ENCODE results near the gene COL6A3. TPM values are rescaled to one million over a fixed set of nuclear protein-coding genes. Genes with fewer than 3 reads are reported as not detected.

COL6A3 gene
- total and polyA plus RNA-seq, 9 of the 15 experiments (the other 6 are each of a cell fraction or from before 2014, with no cell fraction given), result 0.07 to 4.1 (median 1.5) TPM

DNA sequence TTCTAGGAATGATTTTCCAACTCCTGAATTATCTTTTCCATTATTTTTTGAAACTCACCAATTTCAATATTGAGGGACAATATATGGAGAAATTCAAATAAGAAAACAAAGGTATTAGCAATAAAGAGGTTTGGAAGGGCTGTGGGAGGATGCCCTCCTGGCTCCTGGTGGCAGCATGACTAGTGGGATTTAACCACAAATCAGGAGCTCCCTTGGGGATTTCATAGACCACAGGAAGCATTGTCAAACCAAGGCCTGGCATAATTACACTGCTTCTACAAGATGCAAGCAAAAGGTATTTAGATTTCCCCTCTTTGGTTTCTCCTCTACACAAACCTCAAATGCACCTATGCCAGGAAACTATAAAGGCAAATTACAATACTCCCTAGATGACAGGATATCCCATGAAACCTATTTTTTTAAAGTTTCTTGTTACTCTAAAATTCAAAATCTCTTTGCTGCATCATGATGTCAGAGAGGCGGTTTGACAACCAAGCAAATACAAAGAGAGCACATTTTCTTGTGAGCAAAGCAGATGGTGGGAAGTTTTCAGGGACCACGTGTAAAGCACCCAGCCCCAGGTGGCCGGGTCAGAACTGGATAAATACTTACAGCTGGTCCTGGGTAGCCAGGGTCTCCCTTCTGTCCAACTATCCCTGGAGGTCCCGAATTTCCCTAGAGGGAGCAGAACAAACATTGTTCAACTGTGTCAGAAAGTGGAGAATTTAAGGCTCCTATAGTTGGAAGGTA, 67.9 kb downstream of the COL6A3 start:
- ChIA-PET CTCF (ENCODE audit: low intra/inter-chr PET ratio) (no interaction called here), POLR2A (no interaction called here)
- no peak overlapping the region for H3K4me3 ChIP-seq
- TF ChIP-seq, protein P1, sequence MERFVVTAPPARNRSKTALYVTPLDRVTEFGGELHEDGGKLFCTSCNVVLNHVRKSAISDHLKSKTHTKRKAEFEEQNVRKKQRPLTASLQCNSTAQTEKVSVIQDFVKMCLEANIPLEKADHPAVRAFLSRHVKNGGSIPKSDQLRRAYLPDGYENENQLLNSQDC (CRISPR knock-in tag; IDR thresholded peaks at IDR 0.05), result no peak
- TF ChIP-seq RUNX1 (IDR thresholded peaks at IDR 0.05; ENCODE audit: low read depth) (no peak), IFI16 (CRISPR knock-in tag; IDR thresholded peaks at IDR 0.05) (no peak), XRCC3 (IDR thresholded peaks at IDR 0.05) (no peak), ZNF41 (CRISPR knock-in tag; conservative IDR thresholded peaks at IDR 0.05) (no peak), SAFB (IDR thresholded peaks at IDR 0.05; ENCODE audit: borderline replicate concordance, low read depth, low read length) (no peak), MCM2 (IDR thresholded peaks at IDR 0.05; ENCODE audit: low read depth) (no peak), ZNF347 (CRISPR knock-in tag; IDR thresholded peaks at IDR 0.05; ENCODE audit: low read depth) (no peak), TSC22D4 (tag; IDR thresholded peaks at IDR 0.05) (no peak)
- TF ChIP-seq, protein P2, sequence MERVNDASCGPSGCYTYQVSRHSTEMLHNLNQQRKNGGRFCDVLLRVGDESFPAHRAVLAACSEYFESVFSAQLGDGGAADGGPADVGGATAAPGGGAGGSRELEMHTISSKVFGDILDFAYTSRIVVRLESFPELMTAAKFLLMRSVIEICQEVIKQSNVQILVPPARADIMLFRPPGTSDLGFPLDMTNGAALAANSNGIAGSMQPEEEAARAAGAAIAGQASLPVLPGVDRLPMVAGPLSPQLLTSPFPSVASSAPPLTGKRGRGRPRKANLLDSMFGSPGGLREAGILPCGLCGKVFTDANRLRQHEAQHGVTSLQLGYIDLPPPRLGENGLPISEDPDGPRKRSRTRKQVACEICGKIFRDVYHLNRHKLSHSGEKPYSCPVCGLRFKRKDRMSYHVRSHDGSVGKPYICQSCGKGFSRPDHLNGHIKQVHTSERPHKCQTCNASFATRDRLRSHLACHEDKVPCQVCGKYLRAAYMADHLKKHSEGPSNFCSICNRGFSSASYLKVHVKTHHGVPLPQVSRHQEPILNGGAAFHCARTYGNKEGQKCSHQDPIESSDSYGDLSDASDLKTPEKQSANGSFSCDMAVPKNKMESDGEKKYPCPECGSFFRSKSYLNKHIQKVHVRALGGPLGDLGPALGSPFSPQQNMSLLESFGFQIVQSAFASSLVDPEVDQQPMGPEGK (CRISPR knock-in tag; IDR thresholded peaks at IDR 0.05; ENCODE audit: borderline replicate concordance), result no peak
- peaks cover 0 to 36% of the 10 kb centered on the region in 2 experiments; a peak in 2 of 5 replicates for H3K27me3 ChIP-seq (ENCODE audit: control insufficient read depth in 2 of 2, insufficient read depth in 2 of 2, low read length in 2 of 2)
- H3K27ac ChIP-seq (ENCODE audit: extremely low read depth, low read depth, low read length), result no peak overlapping the region
- no peaks in the 10 kb centered on the region for H4K20me1 ChIP-seq (replicated peaks; ENCODE audit: control insufficient read depth, insufficient read depth, low read length)
- no peak overlapping the region for H2AFZ ChIP-seq (ENCODE audit: low read depth, low read length)
- intact Hi-C loops (cut with micrococcal nuclease) (no loop called here), in situ Hi-C loops (cut with MboI) (no loop called here)
- DNase-seq (ENCODE audit: extremely low read depth in 1 of 4, low spot score in 3 of 4), result no peak
- H3K9me3 ChIP-seq (replicated peaks; ENCODE audit: control insufficient read depth, insufficient read depth, low read depth, low read length), result no peaks in the 10 kb centered on the region
- no peaks in the 10 kb centered on the region for H3K4me1 ChIP-seq (replicated peaks in 1 of 2; ENCODE audit: control insufficient read depth in 2 of 2, insufficient read depth in 2 of 2, low read length in 2 of 2)
- no peaks in the 10 kb centered on the region for H3K9me1 ChIP-seq (ENCODE audit: control insufficient read depth, insufficient read depth, low read length)
- no peaks in the 10 kb centered on the region for H3K36me3 ChIP-seq (ENCODE audit: control insufficient read depth, insufficient read depth, low read length)
- no TSS peak for BruUV-seq (replicated peaks)
- no peak for ATAC-seq
- no peaks in the 10 kb centered on the region for H3K79me2 ChIP-seq (ENCODE audit: control insufficient read depth, insufficient read depth, low read length)
- H3K4me2 ChIP-seq (ENCODE audit: insufficient read depth, low read length), result no peak overlapping the region
- WGBS (ENCODE audit: insufficient coverage, low coverage, missing lambda C conversion rate), result 0% methylated on average over 4 of the region's 4 CpGs
- no peak for FAIRE-seq
- no peak overlapping the region for H3K9ac ChIP-seq (ENCODE audit: insufficient read depth in 1 of 2, low read depth in 2 of 2, low read length in 2 of 2)

Data from K562 (cell line).